ENCODE results near the gene CBR1.

GRCh38 chr21:36100971-36101641, 31.3 kb downstream of the CBR1 start:
- no peak for TF ChIP-seq CTCF (conservative IDR thresholded peaks at IDR 0.05; ENCODE audit: low read depth, low read length)
- TF ChIP-seq EZH2phosphoT487 (IDR thresholded peaks at IDR 0.05; ENCODE audit: borderline replicate concordance, low read length): no peak

Measured in PC-3 (cell line).